Left hindlimb (tissue), 1 donor: ENCODE data around the gene PGAP6.
"Not testable (repeated sequence)": the region's sequence is repeated elsewhere in the genome, so short reads cannot be mapped to it uniquely, and the experiment has no call there.

Source experiments
- DNase-seq: peaks from one replicate; pipeline ENCODE4 v3.0.0-alpha.2; 2018

PGAP6 gene, protein sequence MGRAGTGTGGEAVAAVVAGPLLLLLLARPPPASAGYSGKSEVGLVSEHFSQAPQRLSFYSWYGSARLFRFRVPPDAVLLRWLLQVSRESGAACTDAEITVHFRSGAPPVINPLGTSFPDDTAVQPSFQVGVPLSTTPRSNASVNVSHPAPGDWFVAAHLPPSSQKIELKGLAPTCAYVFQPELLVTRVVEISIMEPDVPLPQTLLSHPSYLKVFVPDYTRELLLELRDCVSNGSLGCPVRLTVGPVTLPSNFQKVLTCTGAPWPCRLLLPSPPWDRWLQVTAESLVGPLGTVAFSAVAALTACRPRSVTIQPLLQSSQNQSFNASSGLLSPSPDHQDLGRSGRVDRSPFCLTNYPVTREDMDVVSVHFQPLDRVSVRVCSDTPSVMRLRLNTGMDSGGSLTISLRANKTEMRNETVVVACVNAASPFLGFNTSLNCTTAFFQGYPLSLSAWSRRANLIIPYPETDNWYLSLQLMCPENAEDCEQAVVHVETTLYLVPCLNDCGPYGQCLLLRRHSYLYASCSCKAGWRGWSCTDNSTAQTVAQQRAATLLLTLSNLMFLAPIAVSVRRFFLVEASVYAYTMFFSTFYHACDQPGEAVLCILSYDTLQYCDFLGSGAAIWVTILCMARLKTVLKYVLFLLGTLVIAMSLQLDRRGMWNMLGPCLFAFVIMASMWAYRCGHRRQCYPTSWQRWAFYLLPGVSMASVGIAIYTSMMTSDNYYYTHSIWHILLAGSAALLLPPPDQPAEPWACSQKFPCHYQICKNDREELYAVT

DNA sequence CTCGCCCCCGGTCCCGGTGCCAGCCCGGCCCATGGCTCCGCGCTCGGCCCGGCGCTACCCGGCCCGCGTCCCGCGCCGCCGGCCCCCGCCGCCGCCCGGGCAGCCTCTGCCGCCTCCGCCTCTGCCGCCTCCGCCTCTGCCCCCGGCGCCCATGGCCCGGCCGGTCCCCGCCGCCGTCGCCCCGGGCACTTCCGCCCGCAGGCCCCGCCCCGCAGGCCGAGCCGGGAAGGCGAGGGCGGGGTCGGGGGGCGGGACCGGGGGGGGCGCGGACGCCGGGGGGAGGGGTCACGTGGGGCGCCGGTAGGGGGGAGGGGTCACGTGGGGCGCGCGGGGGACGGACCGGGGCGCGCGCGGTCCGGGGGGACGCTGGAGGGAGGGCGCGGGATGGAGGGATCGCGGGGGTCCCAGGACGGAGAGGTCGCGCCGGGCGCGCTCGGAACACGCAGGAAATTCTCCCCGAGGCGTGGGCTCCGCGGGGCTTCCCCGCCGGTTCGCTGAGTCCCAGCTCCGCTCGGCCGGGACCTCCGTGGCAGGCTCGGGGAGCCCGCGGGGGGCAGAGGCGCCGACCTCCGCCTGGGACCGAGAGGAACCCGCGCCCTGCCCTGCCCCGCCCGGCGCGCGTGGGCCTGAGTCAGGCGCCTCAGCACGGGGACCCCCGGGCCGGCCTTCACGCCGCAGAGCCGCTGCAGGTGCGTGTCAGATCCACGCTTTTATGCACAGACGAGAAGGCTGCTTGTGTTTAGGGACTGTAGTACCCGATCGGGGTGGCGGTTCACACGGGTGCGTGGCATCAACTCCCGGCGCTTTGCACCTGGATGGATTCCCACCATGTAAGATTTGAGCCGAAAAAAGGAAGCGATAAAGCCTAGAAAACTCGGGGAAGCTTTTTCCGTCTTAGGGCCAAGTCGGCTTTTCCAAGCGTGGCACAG, at the start of gene PGAP6:
TSS of gene PGAP6 (minus strand) at position 190 of the 929 bp plus-strand sequence. CDS start at position 33, 157 bp downstream.
- peak; percentile 71 for DNase-seq

DNA sequence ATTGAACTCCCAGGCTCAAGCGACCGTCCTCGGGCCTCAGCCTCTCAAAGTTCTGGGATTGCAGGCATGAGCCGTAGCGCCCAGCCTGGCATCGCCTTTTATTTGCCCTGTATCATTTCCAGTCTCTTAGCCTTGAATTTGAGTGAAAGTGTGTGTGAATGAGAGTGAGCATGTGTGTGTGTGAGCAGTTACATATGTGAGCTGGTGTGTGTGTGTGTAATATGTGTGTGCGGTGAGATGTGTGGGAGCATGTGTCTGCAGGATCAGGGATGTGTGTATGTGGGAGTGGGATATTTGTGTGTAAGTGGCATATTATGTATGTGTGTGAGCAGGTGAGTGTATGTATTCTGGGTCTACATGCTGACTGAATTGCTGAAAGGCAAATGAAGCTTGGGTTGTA, 49.1 kb upstream of the PGAP6 start:
- no peak for DNase-seq

DNA sequence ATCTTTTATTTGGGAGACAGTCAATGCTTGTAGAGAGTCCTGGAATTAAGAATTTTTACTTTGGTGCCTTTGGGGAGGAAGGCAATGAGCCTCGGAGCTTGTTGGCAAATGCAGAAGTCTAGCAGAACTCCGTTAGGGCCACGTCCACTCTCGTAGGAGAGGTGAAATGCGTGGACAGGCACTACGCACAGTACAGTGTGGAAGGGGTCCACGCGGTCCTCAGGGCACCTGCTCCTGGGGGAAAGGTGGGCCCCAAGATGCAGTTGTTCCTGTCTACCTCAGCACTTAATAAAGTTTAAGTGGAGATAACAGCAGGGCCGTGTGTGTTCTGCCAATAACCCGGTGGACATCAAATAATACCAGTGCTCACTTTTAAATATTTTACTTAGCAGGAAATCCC, 45.5 kb upstream of the PGAP6 start:
- DNase-seq, result no peak

DNA sequence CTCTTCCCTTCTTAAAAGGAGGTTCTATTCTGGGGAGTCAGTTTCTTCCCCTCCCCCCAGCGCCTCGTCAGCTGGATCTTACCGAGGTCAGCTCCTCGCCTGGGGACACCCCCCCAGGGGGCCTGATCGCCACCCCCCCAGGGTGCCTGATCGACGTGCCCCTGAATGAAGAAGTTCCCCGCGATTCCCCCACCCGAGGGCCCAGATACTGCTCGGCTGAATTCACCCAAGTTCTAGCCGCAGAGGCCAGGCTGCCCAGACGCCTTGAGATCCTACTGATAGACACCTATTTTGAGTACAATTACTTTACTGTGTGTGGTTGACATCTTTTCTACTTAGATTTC, 45.1 kb upstream of the PGAP6 start:
- DNase-seq, result no peak

DNA sequence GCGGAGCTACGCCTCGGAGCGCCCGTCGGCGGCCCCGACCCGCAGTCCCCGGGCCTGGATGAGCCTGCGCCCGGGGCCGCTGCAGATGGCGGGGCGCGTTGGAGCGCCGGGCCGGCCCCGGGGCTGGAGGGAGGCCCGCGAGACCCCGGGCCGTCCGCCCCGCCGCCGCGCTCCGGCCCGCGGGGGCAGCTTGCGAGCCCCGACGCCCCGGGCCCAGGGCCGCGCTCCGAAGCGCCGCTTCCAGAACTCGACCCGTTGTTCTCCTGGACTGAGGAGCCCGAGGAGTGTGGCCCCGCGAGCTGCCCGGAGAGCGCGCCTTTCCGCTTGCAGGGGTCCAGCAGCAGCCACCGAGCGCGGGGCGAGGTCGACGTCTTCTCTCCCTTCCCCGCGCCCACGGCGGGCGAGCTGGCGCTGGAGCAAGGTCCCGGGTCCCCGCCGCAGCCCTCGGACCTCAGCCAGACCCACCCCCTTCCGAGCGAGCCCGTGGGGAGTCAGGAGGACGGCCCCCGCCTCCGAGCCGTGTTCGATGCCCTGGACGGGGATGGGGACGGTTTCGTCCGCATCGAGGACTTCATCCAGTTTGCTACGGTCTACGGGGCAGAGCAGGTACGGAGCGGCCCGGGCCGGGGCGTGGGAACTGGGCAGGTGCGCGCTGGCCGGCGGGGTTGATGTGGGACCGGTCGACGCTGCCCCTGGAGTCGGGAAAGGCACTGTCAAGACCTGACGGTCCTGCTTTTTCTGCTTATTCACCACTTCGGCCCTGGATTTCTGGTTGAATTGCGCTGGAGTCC, 44.5 kb upstream of the PGAP6 start:
- no peak for DNase-seq

DNA sequence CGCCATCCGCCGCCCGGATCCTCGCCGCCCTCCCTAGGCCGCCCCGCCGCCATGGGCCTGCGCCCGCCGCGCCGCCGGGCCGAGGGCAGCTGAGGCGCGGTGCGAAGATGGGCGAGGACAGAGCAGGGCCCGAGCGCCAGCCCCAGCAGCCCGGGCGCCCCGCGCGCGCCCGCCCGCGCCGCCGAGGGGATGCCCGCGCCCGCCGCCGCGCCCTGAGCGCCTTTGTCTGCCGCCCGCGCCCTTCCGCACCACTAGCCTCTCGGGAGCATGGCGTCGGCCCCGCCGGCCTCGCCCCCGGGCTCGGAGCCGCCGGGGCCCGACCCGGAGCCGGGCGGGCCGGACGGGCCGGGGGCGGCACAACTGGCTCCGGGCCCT, 43.9 kb upstream of the PGAP6 start:
- peak; percentile 55 for DNase-seq

DNA sequence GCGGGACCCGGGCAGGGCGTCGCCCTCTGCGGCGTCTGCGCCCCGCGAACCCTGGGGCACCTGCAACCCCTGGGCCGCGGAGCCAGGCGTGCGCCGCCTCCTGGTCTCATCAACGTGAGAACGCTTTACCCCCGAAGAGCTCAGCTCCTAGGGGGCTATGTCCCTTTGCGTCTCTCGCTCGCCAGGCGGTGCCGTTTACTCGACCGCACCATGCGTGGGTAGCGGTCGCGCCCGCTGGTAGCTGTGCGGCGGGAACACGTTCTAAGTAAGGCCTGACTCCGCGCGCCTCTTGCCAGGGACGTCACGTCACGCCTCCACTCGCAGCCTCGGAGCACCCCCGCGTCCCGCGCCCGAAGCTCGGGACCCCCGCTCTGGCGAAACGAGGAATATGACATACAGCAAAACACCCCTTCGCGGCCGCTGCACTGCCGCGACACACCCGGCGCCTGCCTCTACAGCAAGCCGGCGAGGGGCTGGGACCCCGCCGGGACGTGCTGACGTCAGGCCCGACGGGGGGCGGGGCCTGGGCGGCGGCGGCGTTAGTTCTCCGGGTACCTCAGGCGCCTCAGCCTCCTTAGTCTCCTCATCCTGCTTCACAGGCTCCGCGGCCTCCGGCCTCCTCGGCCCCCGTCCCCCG, 43.4 kb upstream of the PGAP6 start, which contains the start of gene RAB11FIP3:
TSS of gene RAB11FIP3 (plus strand) at position 568 of the 637 bp plus-strand sequence. CDS start 358 bp downstream, outside the sequence.
- DNase-seq, result peak; percentile 89

DNA sequence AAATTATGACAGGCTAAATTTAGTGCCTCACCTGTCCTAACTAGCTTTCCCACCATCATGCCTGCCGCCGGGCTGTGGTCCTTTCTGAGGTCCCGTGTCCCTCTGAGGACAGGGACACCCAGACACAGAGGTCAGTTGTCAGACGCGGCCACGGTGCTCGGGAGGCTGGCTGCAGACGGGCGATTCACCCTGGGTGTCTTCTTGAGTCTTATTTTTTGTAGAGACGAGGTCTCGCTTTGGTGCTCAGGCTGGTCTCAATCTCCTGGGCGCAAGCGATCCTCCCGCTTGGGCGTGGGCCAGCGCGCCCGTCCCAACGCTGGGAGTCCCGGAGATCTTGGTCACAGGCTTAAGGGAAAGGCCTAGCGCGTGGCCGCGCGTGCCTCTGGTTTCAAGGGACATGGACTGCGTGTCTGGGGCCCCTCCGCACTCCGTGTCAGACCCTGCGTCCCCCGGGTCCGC, 42.9 kb upstream of the PGAP6 start:
- DNase-seq, result no peak

DNA sequence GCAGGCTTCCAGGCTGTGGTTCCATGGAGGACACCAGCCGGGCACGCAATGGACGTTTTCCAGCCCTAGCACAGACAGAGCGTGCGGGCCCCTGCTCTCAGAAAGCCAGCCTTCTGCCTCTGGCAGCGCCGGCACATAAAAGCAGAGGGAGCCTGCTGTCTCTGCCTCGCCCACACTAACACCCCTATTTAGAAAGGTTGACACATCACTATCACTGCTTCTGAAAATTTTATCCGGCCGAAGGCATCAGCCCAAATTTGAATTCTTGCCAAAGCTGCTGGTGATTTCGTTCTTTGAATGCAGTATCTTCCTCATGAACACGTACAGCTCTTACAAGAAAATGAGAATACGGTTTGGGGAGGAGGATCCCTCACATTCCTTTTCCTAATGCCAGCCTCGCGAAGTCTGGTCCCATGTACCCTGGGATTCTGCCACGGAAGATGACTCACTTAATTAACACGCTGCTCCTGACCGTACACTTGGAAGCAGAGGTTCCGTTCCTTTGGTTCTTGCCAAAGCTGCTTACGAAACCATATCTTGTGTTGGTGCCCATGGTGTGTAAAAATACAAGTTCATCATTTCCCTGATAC, 42.4 kb upstream of the PGAP6 start:
- DNase-seq, result no peak

DNA sequence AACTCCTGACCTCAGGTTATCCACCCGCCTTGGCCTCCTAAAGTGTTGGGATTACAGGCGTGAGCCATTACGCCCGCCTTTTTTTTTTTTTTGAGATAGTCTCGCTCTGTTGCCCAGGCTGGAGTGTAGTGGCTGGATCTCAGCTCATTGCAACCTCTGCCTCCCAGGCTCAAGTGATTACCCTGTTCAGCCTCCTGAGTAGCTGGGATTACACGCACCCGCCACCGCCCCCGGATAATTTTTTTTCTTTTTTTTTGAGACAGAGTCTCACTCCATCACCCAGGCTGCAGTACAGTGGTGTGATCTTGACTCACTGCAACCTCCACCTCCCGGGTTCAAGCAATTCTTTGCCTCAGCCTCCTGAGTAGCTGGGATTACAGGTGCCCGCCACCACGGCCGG, 40.4 kb upstream of the PGAP6 start:
- not testable (repeated sequence) for DNase-seq

DNA sequence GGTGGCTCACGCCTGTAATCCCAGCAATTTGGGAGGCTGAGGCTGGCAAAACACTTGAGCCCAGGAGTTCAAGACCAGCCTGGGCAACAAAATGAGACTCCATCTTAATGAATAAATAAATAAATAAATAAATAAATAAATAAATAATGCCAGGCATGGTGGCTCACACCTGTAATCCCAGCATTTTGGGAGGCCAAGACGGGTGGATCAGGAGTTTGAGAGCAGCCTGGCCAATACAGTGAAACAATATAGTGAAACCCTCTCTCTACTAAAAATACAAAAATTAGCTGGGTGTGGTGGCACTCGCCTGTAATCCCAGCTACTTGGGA, 33.4 kb upstream of the PGAP6 start:
- DNase-seq, result not testable (repeated sequence)

DNA sequence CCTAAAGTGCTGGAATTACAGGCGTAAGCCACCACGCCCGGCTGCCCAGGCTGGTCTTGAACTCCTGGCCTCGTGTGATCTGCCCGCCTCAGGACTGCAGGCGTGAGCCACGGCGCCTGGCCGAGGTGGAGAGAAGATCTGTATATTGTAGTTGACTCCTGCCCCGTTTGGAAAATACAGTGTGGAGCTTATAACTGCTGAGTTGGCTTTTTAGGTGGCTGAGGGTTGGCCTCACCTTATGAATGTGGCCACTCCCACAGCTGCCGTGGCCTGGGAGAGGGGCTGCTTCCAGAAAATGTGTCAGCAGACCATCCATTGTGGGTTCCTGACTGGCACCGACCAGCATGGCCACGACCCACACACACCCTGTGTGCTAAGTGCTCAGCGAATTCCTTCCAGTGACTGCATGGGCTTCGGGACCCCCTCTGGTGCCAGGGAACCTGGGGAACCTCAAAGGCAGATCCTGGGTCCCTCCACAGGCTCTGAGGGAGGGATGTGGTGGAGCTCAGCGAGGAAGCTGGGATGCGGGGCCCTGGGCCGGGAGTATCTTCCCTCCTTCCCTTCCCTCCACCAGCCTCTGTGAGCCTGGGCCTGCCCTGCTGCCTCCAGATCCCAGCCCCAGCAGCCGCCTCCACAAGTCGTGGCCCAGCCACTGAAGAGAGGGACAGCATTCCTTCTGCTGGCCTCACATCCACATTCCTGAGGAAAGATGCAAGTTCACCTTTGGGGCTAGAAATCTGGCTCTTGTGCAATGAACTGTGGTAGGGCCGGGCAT, 32.8 kb upstream of the PGAP6 start:
- DNase-seq, result no peak

DNA sequence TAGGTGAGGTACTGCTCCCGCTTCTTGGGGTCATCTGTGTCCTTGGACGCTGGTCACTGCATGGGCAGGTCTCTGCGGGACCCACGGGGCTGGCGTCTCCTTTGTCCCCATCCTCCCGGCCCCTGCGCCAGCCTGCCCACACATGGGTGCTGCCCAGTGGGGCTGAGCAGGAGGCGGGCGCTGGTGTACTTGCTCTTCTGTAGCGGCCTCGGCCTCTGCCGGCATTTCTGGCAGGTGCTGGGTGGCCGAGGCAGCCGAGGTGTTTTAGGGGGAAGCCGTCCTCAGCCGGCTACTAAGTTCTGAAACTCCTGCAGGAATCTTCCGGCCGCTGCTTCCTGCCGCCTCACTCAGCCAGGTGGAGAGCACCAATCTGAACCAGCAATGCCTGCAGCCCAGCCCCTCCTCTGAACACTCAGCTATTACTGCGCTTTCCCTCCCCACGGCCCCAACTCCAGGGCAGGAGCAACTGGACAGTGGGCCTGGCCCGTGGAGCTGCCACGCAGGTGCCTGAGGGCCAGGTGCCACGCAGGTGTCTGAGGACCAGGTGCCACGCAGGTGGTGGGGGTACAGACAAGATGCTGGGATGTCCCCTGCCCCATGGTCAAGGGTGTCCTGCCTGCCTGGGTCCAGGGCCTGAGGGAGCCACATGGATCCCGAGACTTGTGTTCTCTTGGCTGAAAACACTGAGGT, 29.9 kb upstream of the PGAP6 start:
- DNase-seq, result no peak

DNA sequence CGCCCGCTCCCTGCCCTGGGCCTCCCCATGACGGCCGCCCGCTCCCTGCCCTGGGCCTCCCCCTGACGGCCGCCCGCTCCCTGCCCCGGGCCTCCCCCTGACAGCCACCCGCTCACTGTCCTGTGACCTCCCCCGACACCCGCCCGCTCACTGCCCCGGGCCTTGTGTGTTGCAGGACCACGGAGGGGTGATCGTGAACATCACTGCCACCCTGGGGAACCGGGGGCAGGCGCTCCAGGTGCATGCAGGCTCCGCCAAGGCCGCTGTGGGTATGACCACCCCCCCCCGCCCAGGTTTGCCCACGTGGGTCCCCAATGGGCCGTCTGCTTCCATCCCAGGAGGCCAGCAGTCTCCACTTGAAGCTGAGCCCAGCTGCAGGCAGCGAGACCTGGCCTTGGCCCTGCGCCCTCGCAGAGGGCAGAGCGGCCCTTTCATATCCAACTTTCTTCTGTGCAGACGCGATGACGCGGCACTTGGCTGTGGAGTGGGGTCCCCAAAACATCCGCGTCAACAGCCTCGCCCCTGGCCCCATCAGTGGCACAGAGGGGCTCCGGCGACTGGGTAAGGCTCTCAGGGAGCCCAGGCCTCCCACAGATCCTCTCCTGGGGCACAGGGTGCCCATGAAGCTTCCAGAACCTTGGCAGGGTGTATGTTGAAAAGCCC, 28.9 kb upstream of the PGAP6 start:
- DNase-seq, result no peak

DNA sequence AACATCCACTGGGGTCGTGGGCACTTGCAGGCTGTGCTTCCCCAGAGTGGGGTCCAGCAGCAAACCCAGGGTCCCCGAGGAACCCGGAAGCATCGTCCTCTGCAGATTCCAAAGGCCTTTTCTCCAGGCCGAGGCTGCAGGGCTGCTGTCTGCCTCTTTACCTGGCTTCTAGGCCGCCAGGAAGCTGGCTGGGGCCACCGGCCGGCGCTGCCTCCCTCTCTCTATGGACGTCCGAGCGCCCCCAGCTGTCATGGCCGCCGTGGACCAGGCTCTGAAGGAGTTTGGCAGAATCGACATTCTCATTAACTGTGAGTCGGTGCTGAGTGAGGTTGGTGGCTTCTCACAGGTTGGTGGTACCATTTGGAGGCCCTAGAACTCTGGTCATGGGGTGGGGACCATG, 25.5 kb upstream of the PGAP6 start:
- DNase-seq, result no peak

DNA sequence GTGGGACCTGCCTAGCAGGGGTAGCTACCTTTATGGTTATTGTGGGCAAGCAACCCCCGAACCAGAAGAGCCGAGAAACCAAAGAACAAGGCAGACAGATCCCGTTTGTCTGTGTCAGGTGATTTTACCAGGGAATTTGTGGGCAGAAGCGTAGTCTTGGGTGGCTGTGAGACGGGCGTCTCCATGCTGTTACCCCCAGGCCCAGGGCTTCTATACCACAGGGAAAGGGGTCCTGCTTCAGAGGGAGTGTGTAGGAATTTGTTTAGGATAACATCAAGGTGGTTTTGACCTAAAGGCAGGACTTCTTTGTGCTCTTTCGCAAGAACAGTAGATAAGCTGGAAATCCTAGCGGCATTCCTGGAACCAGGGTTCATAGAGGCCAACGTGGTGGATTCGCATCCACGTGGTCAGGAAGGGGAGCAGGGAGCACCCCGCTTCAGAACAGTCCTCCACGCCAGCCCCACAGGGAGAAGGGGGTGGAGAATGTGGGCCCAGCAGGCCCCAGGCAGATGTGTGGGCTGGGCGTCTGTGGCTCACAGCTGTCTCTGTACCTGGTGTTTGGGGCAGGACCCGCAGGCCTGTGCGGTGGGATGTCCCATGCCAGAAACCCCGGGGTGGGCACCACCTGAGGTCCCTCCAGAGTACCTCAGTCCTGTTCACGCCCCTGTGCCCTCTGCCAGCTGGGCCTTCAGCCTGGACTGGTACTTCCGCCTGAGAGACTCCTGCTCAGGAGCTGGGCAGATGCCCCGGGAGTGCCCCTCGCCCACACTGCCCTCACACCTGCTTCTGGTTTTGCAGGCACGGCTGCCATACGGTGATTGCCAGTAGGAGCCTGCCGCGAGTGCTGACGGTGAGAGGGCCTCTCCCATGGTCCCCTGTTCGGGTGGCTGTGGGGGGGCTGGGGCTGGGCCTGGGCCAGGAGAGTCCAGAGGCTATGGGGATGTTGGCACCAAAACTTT, 24.0 kb upstream of the PGAP6 start:
- no peak for DNase-seq

DNA sequence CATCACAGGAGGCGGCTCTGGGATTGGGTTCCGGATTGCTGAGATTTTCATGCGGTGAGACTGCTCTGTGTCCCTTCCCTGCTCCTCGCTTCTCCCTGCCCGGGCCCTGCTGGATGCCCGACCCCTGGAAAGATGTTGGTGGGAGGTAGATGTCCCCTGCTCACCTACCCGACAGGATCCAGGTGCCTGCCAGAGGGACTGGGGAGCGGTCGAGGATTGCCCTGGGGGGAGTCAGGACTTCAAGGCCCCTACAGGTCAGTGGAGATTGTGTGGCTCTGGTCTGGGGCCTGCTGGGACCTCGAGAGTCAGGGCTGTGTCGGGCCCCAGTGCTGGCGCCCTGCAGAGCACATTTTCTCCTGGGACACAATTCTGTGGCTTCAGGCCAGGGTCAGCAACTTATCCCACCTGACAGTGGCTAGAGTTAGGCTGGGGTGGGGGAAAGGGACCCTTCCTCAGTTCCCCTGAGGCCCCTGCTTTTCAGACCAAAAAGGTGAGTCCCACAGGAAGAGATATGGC, 23.3 kb upstream of the PGAP6 start:
- no peak for DNase-seq
